Epithelial cell of proximal tubule (primary cell): ENCODE data around the gene PLXNA1. TPM values are rescaled to one million over a fixed set of nuclear protein-coding genes. Genes with fewer than 3 reads are reported as not detected.

Source experiments
- DNase-seq: peaks from one replicate; pipeline ENCODE4 v3.0.0-alpha.2; 2011; ENCODE audit warnings: low read depth
- H3K4me3 ChIP-seq: 2 replicates; pipeline ENCODE4 v1.5.1; 2011; ENCODE audit warnings: low read depth, mild to moderate bottlenecking, low read length
- CTCF ChIP-seq: conservative IDR thresholded peaks from 2 replicates; pipeline ENCODE4 v1.5.1; 2012; ENCODE audit warnings: low read depth, mild to moderate bottlenecking, low read length
- total RNA-seq: library from RNA; depleted of rRNA; stranded (reverse); fragments of >200 nt; gene quantifications from 2 replicates; pipeline ENCODE4 v1.2.3, GENCODE V29; 2015

The PLXNA1 gene
- total RNA-seq, 1 donor from 2014 or later, result 35.5 TPM

- H3K4me3 ChIP-seq, result no peak overlapping the region
- no peak for DNase-seq
These were observed 44.9 kb upstream of the PLXNA1 start for GRCh38 chr3:126937973-126938372.

GRCh38 chr3:126938520-126939337 lies 44.2 kb upstream of the PLXNA1 start:
- H3K4me3 ChIP-seq, result no peak overlapping the region
- no peak for DNase-seq

More at GRCh38 chr3:126937973-126938372, 44.9 kb upstream of the PLXNA1 start:
- TF ChIP-seq CTCF, result no peak

GRCh38 chr3:126939338-126939718 lies 43.6 kb upstream of the PLXNA1 start:
- H3K4me3 ChIP-seq, result no peak overlapping the region
- DNase-seq, result no peak
- TF ChIP-seq CTCF, result peak; percentile 26

More at GRCh38 chr3:126938520-126939337, 44.2 kb upstream of the PLXNA1 start:
- TF ChIP-seq CTCF, result no peak

- no peak overlapping the region for H3K4me3 ChIP-seq
- TF ChIP-seq CTCF, result no peak
- DNase-seq, result no peak
These were observed 43.2 kb upstream of the PLXNA1 start for GRCh38 chr3:126939733-126940132.

DNA sequence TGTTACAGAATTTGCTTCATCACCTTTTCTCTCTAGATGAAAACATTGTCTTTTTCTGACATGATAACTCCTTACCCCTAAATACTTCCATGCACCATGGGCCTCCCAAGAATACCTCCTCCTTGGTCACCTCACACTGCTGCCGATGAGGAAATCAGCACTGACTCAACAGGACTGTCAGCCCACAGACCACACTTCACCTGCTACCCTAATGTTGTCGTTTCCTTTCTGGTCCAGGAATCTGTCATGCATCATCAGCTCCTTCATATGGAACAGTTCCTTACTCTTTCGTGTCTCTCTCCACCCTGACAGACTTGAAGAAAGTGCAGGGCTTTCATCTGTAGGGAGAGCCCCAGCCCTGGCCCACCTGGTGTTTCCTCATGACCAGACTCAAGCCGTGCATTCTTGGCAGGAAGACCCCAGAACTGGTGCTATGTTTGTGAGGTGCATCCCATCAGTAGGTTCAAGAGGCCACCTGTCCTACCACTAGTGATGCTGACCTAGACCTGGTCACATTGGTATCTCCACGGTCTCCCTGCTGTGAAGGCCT lies 41.1 kb upstream of the PLXNA1 start:
- no peak overlapping the region for H3K4me3 ChIP-seq
- no peak for TF ChIP-seq CTCF
- DNase-seq, result peak; percentile 42

- no peak for DNase-seq
- H3K4me3 ChIP-seq, result no peak overlapping the region
- TF ChIP-seq CTCF, result no peak
These were observed 38.6 kb upstream of the PLXNA1 start for GRCh38 chr3:126944089-126944965.
